Activated CD4-positive, CD25-positive, alpha-beta regulatory T cell treated with anti-CD3 and anti-CD28 coated beads, Interleukin-2, amount 50 U/mL, for 24 hours (primary cell): Measurements from ENCODE around the gene MAZ.
A peak's percentile ranks its signal among the peaks of the same experiment; 100 is the strongest.
"Not testable (repeated sequence)": the region's sequence is repeated elsewhere in the genome, so short reads cannot be mapped to it uniquely, and the experiment has no call there.

ENCODE experiments used
- ATAC-seq, 2 donors: fragments of 150-1000 bp; cut with Tn5 transposase; one replicate each; pipeline ENCODE4 v1.10.0; 2021; ENCODE audit warnings: mild to moderate bottlenecking in 1 of 2, moderate library complexity in 1 of 2

The MAZ gene

DNA sequence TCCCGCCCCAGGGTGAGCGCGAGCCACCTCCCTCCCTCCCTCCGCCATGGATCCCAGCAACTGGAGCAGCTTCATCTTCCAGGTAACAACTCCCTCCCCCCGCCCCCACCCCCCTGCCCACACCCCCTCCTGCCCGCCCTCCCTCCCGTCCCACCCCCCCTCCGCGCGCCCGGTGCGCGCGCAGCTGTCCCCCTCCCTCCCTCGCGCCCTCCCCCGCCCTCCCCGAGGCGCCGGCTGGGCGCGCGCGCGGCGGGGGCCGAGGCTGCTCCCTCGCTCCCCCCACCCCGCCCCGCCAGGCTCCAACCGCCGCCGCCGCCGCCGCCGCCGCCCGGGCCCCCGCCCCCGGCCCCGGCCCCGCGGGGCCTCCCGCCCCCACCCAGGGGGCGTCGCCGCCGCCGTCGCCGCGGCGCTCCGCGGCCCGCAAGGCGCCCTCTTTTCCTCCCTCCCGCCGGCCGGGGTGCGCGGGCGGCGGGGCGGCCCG, at the start of gene MAZ:
MAZ (plus strand) TSS at position 431 of the 481 bp plus-strand sequence. CDS start 173 bp downstream, outside the sequence.
- ATAC-seq = no peak

DNA sequence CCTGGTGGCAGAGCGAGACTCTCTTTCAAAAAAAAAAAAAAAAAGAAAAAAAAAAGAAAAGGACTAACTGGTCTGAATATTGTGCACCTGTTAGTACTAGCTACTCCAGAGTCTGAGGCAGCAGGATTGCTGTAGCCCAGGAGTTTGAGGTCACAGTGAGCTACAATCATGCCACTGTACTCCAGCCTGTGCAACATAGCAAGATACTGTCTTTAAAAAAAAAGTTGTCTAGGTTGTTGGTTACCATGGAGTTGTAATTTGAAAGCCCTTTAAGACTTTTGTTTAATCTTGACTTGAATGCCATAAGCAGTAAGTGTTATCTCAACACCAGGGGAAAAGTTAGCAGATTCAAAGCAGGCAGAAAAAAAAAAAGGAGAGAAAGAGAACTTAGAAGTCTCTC, 49.7 kb upstream of the MAZ start:
- ATAC-seq = no peak

DNA sequence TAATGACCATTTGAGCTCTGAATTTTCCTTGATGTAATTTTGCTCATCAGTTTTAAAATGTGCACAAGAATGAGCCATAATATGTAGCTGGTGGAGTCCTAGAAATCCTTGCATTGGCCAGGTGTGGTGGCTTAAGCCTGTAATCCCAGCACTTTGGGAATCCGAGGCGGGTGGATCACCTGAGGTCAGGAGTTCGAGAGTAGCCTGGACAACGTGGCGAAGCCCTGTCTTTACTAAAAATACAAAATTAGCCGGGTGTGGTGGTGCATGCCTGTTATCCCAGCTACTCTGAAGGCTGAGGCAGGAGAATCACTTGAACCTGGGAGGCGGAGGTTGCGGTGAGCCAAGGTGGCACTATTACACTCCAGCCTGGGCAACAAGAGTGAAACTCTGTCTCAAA, 49.2 kb upstream of the MAZ start:
- not testable (repeated sequence) for ATAC-seq

DNA sequence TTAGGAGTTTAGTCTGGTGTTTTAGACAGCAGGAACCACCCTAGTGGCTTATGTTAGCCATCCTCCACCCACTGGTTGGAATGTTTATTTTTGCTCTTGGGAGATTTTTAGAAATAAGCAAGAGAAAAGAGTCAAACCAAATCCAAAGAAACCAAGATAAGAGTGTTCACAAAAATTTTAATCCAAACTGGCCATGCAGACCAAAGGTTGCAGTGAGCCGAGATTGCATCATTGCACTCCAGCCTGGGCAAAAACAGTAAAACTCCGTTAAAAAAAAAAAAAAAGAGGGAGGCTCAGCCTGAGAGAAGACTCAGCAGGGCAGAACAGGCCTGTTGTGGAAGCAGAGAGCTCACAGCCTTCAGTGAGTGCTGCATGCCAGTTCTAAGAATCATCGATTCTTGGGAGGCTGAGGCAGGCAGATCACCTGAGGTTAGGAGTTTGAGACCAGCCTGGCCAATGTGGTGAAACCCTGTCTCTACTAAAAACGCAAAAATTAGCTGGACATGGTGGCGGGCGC, 48.3 kb upstream of the MAZ start:
- ATAC-seq = no peak

DNA sequence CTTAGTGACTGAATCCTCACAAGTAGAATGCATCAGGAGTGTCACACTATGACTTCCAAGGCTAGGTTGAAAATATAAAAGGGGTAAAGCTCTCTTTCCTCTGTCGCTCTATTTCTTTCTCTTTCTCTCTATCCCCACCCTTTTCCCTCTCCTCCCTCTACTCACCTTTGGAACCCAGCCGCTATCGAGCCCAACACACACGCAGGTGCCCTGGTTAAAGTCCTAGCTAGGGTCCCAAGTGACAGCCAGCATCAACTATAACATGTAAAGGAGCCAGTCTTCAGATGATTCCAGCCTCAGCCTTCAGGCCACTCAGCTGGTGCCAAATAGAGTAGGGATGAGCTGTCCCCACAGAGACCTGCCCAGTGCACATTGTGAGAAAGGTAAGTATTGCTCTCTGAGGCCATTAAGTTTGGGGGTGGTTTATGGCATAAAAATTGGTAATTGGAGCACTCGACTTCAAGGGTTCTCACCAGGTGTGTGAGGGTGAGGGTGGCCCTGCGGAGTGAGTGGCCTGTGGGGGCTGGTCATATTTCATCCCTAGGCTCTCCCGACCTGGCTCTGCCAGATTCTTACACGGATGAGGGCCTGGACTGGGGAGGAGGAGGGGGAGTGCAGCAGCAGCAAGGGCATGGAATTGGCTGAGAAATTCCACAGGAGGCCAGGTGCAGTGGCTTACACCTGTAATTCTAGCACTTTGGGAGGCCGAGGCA, 45.6 kb upstream of the MAZ start:
- ATAC-seq = no peak

DNA sequence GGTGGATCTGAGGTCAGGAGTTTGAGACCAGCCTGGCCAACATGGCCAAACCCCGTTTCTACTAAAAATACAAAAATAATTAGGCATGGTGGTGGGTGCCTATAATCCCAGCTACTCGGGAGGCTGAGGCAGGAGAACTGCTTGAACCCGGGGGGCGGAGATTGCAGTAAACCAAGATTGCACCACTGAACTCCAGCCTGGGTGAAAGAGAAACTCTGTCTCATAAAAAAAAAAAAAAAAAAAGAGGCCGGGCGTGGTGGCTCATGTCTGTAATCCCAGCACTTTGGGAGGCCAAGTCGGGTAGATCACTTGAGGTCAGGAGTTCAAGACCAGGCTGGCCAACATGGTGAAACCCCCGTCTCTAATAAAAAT, 45.1 kb upstream of the MAZ start:
- ATAC-seq = not testable (repeated sequence)

DNA sequence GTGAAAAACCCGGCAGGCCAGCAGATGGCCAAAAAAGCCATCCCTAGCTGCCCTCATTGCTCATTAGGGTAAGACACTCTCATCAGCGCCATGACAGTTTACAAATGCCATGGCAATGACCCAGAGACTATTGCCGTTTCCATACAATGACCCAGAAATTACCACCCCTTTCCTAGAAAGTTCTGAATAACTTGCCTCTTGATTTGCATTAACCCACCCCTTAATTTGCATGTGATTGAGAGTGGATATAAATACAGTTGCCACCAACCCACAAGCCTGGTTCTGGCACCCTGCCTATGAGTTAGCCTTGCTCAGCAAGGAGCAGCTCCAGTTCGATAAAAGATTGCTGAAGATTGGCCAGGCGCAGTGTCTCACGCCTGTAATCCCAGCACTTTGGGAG, 44.4 kb upstream of the MAZ start:
- no peak for ATAC-seq

DNA sequence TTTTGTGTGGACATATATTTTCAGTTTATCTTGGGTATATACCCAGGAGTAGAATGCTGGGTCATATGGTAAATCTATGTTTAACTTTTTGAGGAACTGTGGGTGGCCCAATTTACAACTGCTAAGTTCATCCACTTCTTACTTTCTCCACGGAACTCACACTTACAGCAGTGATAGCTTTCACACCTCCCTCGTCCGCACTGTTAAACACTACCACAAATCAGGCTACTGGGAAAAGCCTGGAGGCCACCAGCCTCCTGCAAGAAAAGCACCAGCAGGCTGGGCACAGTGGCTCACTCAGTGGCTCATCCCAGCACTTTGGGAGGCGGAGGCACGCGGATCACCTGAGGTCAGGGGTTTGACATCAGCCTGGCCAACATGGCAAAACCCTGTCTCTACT, 43.0 kb upstream of the MAZ start:
- ATAC-seq = no peak

DNA sequence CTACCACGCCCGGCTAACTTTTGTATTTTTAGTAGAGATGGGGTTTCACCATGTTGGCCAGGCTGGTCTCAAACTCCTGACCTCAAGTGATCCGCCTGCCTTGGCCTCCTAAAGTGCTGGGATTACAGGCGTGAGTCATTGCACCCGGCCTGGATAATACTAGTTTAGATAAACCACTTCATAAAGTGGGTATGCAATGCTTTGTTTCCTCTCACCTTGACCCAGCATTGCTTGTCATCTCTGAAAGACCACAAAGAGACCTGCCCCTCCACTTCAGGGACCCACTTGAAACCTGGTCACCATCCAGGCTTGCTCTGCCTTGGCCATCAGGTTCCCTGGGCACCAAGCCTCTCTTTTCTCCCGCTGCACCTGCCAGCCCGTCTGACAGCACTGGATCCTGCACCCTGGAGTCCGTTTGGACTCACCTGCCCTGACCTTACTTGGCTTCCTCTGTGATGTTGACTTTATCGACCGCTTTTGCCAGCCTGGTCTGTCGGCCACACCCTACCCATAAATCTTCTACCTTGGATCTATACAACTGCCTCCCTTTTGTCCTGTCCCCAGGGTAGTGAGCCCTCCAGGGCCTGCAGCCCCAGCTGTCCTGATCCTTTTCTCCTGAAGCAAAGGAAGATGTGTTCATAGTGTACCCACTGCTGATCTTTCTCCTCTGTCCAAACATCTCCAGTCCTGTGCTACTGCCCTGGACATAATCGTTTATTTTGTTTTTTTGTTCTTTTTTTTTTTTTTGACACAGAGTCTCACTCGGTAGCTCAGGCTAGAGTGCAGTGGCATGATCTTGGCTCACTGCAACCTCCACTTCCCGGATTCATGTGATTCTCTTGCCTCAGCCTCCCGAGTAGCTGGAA, 40.9 kb upstream of the MAZ start:
- no peak for ATAC-seq

DNA sequence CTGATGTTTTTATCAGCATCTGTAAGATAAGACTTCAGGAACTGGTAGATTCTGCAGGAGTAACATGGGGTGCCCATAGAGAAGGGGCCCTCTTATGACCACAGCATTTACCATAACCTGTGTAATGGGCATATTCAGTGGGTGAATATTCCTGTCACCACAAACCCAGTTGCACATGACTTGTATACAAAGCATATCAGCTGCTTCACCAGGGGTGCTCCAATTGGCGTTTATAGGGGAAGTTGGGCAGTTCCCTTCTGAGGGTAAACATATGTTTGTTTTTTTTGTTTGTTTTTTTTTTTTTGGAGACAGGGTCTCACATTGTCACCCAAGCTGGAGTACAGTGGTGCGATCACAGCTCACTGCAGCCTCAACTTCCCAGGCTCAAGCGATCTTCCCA, 39.8 kb upstream of the MAZ start:
- ATAC-seq = no peak

DNA sequence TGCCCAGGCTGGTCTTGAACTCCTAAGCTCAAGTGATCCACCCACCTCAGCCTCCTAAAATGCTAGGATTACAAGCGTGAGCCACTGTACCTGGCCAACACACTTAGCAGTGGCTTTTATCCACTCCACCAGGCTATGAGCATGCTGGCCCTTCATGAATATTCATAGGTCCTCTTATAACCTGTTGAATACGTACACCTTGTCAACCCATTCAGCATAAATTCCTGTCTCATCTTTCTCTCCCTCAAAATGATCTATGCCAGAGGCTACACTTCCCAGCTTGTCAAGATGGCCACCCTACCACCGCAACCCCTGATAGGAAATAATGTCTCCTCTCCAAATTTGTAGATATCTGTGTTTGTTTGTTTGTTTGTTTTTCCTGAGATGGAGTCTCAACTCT, 39.3 kb upstream of the MAZ start:
- no peak for ATAC-seq

DNA sequence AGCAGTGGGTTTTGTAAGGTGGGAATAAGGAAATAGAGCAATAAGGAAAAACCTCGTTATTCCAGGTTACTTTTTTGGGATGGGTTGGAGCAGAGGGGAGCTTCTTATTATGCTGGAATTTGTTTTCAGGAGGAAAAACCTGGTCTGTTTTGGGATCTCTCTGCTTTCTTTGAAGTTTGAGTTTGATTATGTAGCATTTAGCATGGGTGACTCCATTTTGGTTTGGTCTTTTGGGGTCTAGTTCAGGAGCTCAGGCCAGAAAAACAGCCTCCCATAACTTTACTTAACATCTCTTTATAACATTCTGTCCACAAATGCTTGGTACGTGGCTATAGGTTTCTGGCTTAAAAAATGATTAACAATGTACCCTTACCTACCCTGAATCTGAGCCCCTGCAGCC, 36.8 kb upstream of the MAZ start:
- no peak for ATAC-seq

DNA sequence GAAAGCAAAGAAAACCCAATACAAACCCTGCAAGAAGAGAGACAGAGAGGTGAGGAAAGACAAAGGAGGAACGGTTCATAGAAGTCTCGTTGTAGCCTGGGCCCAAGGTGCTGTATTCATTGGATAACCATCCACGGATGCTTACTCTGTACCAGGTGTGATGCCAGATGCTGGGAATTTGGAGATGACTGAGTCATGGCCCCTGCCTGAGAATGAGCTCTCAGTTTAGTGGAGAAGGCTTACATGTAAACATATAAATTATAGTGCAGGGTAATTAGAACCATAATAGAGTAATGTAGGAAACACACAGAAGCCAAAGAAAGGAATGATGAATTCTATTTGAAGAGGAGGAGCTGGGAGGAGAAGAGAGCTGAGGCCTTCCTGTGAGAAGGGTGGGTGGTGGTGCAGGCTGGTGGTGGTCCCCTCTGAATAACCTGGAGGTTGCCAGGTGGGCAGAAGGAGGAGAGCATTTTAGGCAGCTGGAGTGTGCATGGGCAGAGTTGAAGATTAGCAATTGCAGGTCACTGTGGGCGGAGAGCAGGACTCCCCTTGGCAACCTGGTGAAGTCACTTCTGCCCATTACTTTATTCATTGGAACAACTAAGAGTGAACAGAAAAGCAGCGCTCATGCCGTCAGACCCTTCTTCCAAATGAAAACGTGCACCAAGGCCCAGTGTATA, 35.9 kb upstream of the MAZ start:
- no peak for ATAC-seq

DNA sequence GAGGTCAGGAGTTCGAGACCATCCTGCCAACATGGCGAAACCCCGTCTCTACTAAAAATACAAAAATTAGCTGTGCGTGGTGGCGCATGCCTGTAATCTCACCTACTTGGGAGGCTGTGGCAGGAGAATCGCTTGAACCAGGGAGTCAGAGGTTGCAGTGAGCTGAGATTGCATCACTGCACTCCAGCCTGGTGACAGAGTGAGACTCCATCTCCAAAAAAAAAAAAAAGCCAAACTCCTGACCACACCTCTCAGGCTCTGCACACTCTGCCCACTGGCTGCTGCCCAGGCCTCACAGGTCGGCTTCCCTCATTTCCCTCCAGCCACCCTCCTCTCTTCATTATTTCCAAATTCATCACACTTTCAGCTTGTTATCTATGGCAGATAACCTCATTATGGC, 34.0 kb upstream of the MAZ start:
- not testable (repeated sequence) for ATAC-seq

DNA sequence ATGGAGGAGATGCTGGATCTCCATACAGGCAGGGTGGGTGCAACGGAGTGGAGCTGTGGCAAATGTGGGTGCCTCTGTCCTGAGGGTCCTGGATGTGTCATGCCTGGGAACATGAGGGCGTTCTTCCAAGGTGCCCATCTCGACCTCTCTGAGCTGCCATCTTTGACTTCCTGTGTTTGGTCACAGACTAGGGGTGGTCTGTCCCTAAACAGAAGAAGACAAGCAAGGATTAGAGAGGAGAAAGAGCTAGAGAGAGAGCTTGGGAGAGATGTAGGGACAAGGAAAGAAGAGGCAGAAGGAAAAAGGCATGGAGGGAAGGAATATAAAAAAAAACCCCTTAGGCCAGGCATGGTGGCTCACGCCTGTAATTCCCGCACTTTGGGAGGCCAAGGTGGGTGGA, 31.6 kb upstream of the MAZ start:
- no peak for ATAC-seq

DNA sequence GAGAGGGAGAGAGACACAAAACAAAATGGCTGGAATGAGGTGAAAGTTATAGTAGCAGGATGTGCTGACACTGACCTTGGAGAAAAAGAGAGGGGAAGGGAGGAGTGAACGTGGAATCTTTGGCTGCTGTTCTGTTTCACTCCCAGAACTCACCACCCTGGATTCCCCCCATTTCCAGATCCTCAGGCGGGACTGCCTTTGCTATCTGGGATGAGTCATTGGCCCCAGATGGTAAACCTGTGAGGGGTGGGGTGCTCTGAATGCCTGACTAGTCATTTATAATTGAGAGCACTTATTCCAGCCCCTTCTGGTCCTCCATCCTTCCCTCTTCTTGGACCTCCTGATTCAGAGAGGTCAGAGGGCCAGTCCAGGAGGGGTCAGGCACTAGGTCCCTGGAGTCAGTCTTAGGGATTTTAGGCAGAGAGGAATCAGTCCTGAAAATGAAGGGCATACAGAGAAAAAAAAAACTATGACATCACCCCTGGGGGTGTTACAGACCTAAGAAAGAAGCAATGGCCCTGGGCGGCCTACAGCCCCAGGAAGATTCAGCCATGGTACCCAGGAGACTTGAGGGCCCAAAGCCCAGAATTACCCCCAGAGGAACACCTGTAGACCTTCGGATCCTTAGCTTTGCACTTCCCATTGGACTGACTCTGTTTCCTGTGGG, 30.5 kb upstream of the MAZ start:
- no peak for ATAC-seq

DNA sequence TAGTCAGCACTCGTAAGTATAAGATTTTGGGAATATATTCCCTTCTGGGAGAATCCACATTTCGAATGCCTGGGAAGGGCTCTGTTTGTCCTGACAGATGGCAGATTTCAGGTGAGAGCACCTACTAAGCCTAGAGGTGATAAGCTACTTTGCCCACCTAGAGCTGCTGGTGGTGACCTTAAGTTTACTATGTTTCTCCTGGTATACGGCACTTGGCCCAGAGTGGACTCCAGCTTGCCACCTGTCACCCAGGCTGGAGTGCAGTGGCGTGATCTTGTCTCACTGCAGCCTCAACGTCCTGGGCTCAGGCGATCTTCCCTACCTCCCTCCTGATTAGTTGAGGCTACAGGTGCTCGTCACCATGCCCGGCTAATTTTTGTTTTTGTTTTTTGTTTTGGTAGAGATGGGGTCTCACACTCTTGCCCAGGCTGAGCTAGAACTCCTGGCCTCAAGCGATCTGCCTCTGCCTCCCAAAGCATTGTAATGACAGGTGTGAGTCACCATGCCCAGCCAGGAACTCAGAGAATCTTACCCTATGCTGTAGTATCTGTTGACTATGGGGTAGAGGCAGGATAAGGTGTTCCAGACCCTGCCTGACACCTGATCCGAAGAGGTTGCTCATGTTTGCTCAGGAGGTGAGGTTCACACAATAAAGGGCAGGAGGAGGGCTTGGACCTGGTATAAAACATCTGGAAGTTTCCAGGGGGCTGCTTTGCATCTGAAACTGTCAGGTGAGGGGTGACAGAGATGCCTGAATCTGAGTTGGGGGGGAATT, 28.6 kb upstream of the MAZ start, which contains the start of gene ZG16:
ZG16 (plus strand) TSS at position 681 of the 775 bp plus-strand sequence. CDS start 1,011 bp downstream, outside the sequence.
- ATAC-seq = no peak

DNA sequence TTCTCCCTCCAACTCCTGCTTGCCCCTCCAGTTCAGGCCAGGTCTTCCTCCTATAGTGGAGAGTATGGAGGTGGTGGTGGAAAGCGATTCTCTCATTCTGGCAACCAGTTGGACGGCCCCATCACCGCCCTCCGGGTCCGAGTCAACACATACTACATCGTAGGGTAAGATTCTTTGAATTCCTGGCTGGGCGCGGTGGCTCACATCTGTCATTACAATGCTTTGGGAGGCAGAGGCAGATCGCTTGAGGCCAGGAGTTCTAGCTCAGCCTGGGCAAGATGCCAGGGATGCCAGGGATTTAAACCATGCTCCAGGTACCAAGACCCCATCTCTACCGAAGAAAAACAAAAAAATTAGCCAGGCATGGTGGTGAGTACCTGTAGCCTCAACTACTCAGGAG, 26.9 kb upstream of the MAZ start:
- no peak for ATAC-seq

DNA sequence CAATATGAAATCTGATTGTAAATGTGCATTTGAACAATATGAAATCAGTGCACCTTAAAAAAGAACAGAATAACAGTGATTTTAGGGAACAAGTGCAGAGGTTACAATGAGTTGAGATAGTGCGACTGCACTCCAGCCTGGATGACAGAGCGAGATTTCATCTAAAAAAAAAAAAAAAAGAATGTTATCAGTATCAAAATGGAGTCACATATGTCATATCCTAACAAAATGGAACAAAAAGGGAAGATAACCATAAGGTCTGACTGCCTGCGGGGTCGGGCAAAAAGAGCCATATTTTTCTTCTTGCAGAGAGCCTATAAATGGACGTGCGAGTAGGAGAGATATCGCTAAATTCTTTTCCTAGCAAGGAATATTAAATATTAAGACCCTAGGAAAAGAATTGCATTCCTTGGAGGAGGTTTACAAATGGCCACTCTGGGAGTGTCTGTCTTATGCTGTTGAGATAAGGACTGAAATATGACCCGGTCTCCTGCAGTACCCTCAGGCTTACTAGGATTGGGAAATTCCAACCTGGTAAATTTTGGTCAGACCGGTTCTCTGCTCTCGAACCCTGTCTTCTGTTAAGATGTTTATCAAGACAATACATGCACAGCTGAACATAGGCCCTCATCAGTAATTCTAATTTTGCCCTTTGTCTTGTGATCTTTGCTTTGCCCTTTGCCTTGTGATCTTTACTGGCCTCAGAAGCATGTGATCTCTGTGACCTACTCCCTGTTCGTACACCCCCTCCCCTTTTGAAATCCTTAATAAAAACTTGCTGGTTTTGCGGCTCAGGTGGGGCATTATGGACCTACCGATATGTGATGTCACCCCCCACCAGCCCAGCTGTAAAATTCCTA, 23.0 kb upstream of the MAZ start:
- not testable (repeated sequence) for ATAC-seq

DNA sequence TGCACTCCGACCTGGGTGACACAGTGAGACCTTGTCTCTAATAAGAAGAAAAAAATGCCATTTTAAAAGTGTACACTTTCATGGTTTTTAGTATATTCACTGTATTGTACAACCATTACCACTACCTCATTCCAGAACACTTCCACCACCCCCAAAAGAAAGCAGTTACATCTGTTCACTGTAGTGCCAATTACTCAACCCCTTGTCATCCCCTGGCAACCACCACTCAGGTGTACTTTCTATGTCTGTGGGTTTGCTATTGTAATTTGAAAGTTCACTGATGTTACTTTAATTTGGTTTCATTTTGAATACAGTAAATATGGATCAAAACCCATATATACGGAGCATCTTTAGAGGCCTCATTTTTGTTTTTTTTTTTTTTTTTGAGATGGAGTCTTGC, 22.2 kb upstream of the MAZ start:
- ATAC-seq = peak; percentile 96 to 97
